ENCODE measurements around the gene DIP2B. TPM values are rescaled to one million over a fixed set of nuclear protein-coding genes. Genes with fewer than 3 reads are reported as not detected.

The DIP2B gene
- total RNA-seq, 1 donor from 2014 or later: 37.1 TPM

GRCh38 chr12:50696931-50697330, 192.1 kb downstream of the DIP2B start:
- Mint-ChIP-seq H3K27ac (no peak overlapping the region), H3K4me3 (no peak overlapping the region), H3K36me3 (peaks cover 14% of the 10 kb centered on the region), H3K4me1 (no peaks in the 10 kb centered on the region), H3K9me3 (no peaks in the 10 kb centered on the region), H3K27me3 (ENCODE audit: insufficient read depth, low read depth) (peaks cover 3% of the 10 kb centered on the region)
- Histone ChIP-seq H3K27ac (no peak overlapping the region), H3K36me3 (no peaks in the 10 kb centered on the region), H3K4me2 (no peak overlapping the region), H3K79me2 (ENCODE audit: low read depth) (no peaks in the 10 kb centered on the region), H3K9me3 (ENCODE audit: low read depth) (no peaks in the 10 kb centered on the region), H4K20me1 (ENCODE audit: low read depth) (no peaks in the 10 kb centered on the region), H3K27me3 (no peaks in the 10 kb centered on the region), H3K4me3 (no peak overlapping the region), H2AFZ (replicated peaks) (no peak overlapping the region), H3K9ac (no peak overlapping the region), H3F3A (ENCODE audit: low read depth) (no peaks in the 10 kb centered on the region), H3K4me1 (no peaks in the 10 kb centered on the region)
- TF ChIP-seq CTCF (IDR thresholded peaks at IDR 0.05) (no peak), EZH2 (IDR thresholded peaks at IDR 0.05) (no peak), EZH2phosphoT487 (IDR thresholded peaks at IDR 0.05) (no peak)
- DNase-seq (ENCODE audit: low spot score): no peak

GRCh38 chr12:50699154-50699553, 194.4 kb downstream of the DIP2B start:
- H3K27me3 ChIP-seq: no peaks in the 10 kb centered on the region
- H3K4me1 ChIP-seq: no peaks in the 10 kb centered on the region
- H3K4me2 ChIP-seq: no peak overlapping the region
- H4K20me1 ChIP-seq (ENCODE audit: low read depth): no peaks in the 10 kb centered on the region
- no peaks in the 10 kb centered on the region for H3K9me3 Mint-ChIP-seq
- H3K27ac Mint-ChIP-seq: no peak overlapping the region
- H3K9ac ChIP-seq: no peak overlapping the region
- H3F3A ChIP-seq (ENCODE audit: low read depth): no peaks in the 10 kb centered on the region
- TF ChIP-seq CTCF (IDR thresholded peaks at IDR 0.05) (no peak), EZH2phosphoT487 (IDR thresholded peaks at IDR 0.05) (no peak), EZH2 (IDR thresholded peaks at IDR 0.05) (no peak)
- H2AFZ ChIP-seq (replicated peaks): no peak overlapping the region
- no peak overlapping the region for H3K27ac ChIP-seq
- no peak for DNase-seq (ENCODE audit: low spot score)
- H3K79me2 ChIP-seq (ENCODE audit: low read depth): no peaks in the 10 kb centered on the region
- H3K4me3 ChIP-seq: no peak overlapping the region
- no peaks in the 10 kb centered on the region for H3K36me3 ChIP-seq
- no peaks in the 10 kb centered on the region for H3K9me3 ChIP-seq (ENCODE audit: low read depth)
- H3K36me3 Mint-ChIP-seq: peaks cover 14% of the 10 kb centered on the region
- no peak overlapping the region for H3K4me3 Mint-ChIP-seq
- H3K27me3 Mint-ChIP-seq (ENCODE audit: insufficient read depth, low read depth): peaks cover 3% of the 10 kb centered on the region
- H3K4me1 Mint-ChIP-seq: no peaks in the 10 kb centered on the region

- Histone ChIP-seq H3K36me3 (no peaks in the 10 kb centered on the region), H3K4me2 (no peak overlapping the region), H3K27me3 (no peaks in the 10 kb centered on the region), H3F3A (ENCODE audit: low read depth) (no peaks in the 10 kb centered on the region), H3K4me1 (no peaks in the 10 kb centered on the region), H3K9ac (no peak overlapping the region), H3K79me2 (ENCODE audit: low read depth) (no peaks in the 10 kb centered on the region), H3K4me3 (no peak overlapping the region), H4K20me1 (ENCODE audit: low read depth) (no peaks in the 10 kb centered on the region), H2AFZ (replicated peaks) (no peak overlapping the region), H3K9me3 (ENCODE audit: low read depth) (no peaks in the 10 kb centered on the region), H3K27ac (no peak overlapping the region)
- H3K9me3 Mint-ChIP-seq: no peaks in the 10 kb centered on the region
- peaks cover 14% of the 10 kb centered on the region for H3K36me3 Mint-ChIP-seq
- TF ChIP-seq CTCF (IDR thresholded peaks at IDR 0.05): no peak
- TF ChIP-seq EZH2phosphoT487 (IDR thresholded peaks at IDR 0.05): no peak
- no peak for TF ChIP-seq EZH2 (IDR thresholded peaks at IDR 0.05)
- no peak overlapping the region for H3K4me3 Mint-ChIP-seq
- DNase-seq (ENCODE audit: low spot score): no peak
- H3K27me3 Mint-ChIP-seq (ENCODE audit: insufficient read depth, low read depth): peaks cover 3% of the 10 kb centered on the region
- H3K4me1 Mint-ChIP-seq: no peaks in the 10 kb centered on the region
- H3K27ac Mint-ChIP-seq: no peak overlapping the region
Observed at GRCh38 chr12:50699940-50700339, 195.2 kb downstream of the DIP2B start.

Measured in neural progenitor cell (in vitro differentiated cells).